GM23248 (cell line): ENCODE results near the gene CTAGE1.

Source experiments
- EZH2 ChIP-seq: fragments of 200-600 bp; sonication (generic); IDR thresholded peaks from 2 replicates; pipeline ENCODE4 v1.6.1; 2018; ENCODE audit warnings: antibody characterized with exemption, mild to moderate bottlenecking; ENCODE audit not compliant: insufficient read depth, poor library complexity, severe bottlenecking
- EZH2phosphoT487 ChIP-seq: fragments of 200-600 bp; sonication (generic); IDR thresholded peaks from 2 replicates; pipeline ENCODE4 v1.6.1; 2018; ENCODE audit warnings: antibody characterized with exemption, moderate library complexity, mild to moderate bottlenecking, low read depth; ENCODE audit not compliant: insufficient read depth

DNA sequence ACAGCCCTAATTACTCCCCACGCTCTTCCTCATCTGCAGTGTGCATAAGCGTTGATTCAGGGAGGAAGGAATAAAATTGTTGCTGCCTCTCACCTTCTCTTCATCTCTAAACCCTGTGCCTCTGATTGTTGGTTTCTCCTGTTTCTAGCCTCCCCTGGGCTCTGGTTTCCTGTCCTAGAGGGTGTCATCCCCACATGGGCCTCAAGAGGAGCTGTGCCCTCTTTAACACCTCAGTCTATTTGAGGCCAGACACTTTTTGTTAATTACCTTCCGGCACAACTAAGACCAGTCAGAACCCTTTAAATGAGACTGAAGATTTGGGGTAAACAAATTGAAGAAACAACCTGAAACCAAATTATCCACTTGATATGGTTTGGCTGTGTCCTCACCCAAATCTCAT lies 9.7 kb downstream of the CTAGE1 start:
- TF ChIP-seq EZH2phosphoT487 = no peak
- no peak for TF ChIP-seq EZH2
